A549 (cell line): ENCODE measurements around the gene ADISSP. TPM values are rescaled to one million over a fixed set of nuclear protein-coding genes. Genes with fewer than 3 reads are reported as not detected.
A peak's percentile ranks its signal among the peaks of the same experiment; 100 is the strongest.

ENCODE experiments used
- ATAC-seq, 2 experiments: fragments of 200-7000 bp in 1 of 2; fragments of >200 bp in 1 of 2; cut with Nextera tagmentation in 1 of 2; cut with Tn5 transposase in 1 of 2; 3 replicates each; pipeline versions ENCODE4 v1.8.0 to v1.9.1; 2018 to 2020; ENCODE audit warnings: mild to moderate bottlenecking in 1 of 2, moderate library complexity in 1 of 2
- CTCF ChIA-PET: fragments of 300-600 bp; sonication (Branson Sonifier 250); formaldehyde crosslinking; extraction: SDS; loops from one replicate; lab custom pipeline; 2021; ENCODE audit warnings: antibody characterized with exemption, inconsistent platforms; lab: Yijun Ruan, JAX
- POLR2A ChIA-PET: fragments of 350-600 bp; formaldehyde crosslinking; extraction: SDS; loops from one replicate; lab custom pipeline; 2021; ENCODE audit warnings: antibody characterized with exemption, inconsistent platforms; lab: Yijun Ruan, JAX
- DNase-seq, 2 experiments: peaks; one replicate each; pipeline versions ENCODE4 v3.0.0 to v3.0.0-alpha.2; 2011 to 2016; ENCODE audit warnings: low read depth in 1 of 2, low spot score in 1 of 2
- FAIRE-seq: peaks from 2 replicates; lab custom pipeline; 2011; peaks lifted over from hg19 to GRCh38; lab: Jason Lieb, UNC
- H3K27ac ChIP-seq, 2 experiments: fragments of >200 bp; sonication (Bioruptor Twin); formaldehyde crosslinking; 3 replicates each; pipeline ENCODE4 v1.5.1; 2016 to 2017
- H3K4me1 ChIP-seq: fragments of >200 bp; sonication (Bioruptor Twin); formaldehyde crosslinking; 3 replicates; pipeline ENCODE4 v1.6.1; 2016
- H3K4me2 ChIP-seq: fragments of >200 bp; sonication (Bioruptor Twin); formaldehyde crosslinking; 3 replicates; pipeline ENCODE4 v1.6.1; 2016
- H3K4me3 ChIP-seq: fragments of >200 bp; sonication (Bioruptor Twin); formaldehyde crosslinking; 3 replicates; pipeline ENCODE4 v1.5.1; 2016
- H3K9me3 ChIP-seq: fragments of >200 bp; sonication (Bioruptor Twin); formaldehyde crosslinking; 3 replicates; pipeline ENCODE4 v1.6.1; 2016
- CBX2 ChIP-seq: fragments of 200-600 bp; sonication (generic); IDR thresholded peaks from 2 replicates; pipeline ENCODE4 v1.6.1; 2016; ENCODE audit warnings: low read depth, mild to moderate bottlenecking, borderline replicate concordance
- ELK1 ChIP-seq: fragments of 150-350 bp; IDR thresholded peaks from 2 replicates; pipeline ENCODE4 v1.6.1; 2014; ENCODE audit warnings: low read depth, mild to moderate bottlenecking, low read length
- EP300 ChIP-seq, 2 experiments: fragments of >200 bp; sonication (Bioruptor Twin); formaldehyde crosslinking; IDR thresholded peaks; 2 replicates in 1 of 2; 3 replicates in 1 of 2; pipeline ENCODE4 v1.6.1; 2016 to 2017
- FOXS1 ChIP-seq: fragments of 250-450 bp; sonication (Bioruptor Pico); IDR thresholded peaks from 2 replicates; pipeline ENCODE4 v1.5.0; 2020; ENCODE audit warnings: mild to moderate bottlenecking, moderate library complexity
- HDAC2 ChIP-seq: fragments of 200-600 bp; sonication (generic); IDR thresholded peaks from 2 replicates; pipeline ENCODE4 v1.6.1; 2016
- HOXB13 ChIP-seq: fragments of 250-450 bp; sonication (Bioruptor Pico); IDR thresholded peaks from 2 replicates; pipeline ENCODE4 v1.5.0; 2020; ENCODE audit warnings: low read depth, mild to moderate bottlenecking, moderate library complexity
- JUN ChIP-seq, 2 experiments: fragments of >200 bp; sonication (Bioruptor Twin); formaldehyde crosslinking; IDR thresholded peaks; 2 replicates in 1 of 2; 3 replicates in 1 of 2; pipeline ENCODE4 v1.6.1; 2016 to 2017
- JUNB ChIP-seq: fragments of >200 bp; sonication (Bioruptor Twin); formaldehyde crosslinking; IDR thresholded peaks from 2 replicates; pipeline ENCODE4 v1.6.1; 2016
- MAX ChIP-seq: IDR thresholded peaks from 2 replicates; pipeline ENCODE4 v1.6.1; 2012
- PBX3 ChIP-seq: IDR thresholded peaks from 2 replicates; pipeline ENCODE4 v1.6.1; 2012
- PHF8 ChIP-seq: fragments of 200-600 bp; sonication (generic); IDR thresholded peaks from 2 replicates; pipeline ENCODE4 v1.6.1; 2016; ENCODE audit warnings: low read depth, mild to moderate bottlenecking, antibody characterized with exemption, moderate library complexity, borderline replicate concordance
- POLR2A ChIP-seq: IDR thresholded peaks from 2 replicates; pipeline ENCODE4 v1.6.1; 2012; ENCODE audit warnings: mild to moderate bottlenecking, low read length
- REST ChIP-seq: fragments of 200-600 bp; sonication (generic); IDR thresholded peaks from 2 replicates; pipeline ENCODE4 v1.6.1; 2016; ENCODE audit warnings: antibody characterized with exemption, mild to moderate bottlenecking, moderate library complexity
- RFX5 ChIP-seq: fragments of 450-650 bp; IDR thresholded peaks from 2 replicates; pipeline ENCODE4 v1.7.1; 2014; ENCODE audit warnings: antibody characterized with exemption, mild to moderate bottlenecking, moderate library complexity
- SMC3 ChIP-seq: fragments of >200 bp; sonication (Bioruptor Twin); formaldehyde crosslinking; IDR thresholded peaks from 3 replicates; pipeline ENCODE4 v1.6.1; 2018; ENCODE audit warnings: inconsistent platforms
- TFCP2L1 ChIP-seq: fragments of 250-450 bp; sonication (Bioruptor Pico); IDR thresholded peaks from 2 replicates; pipeline ENCODE4 v1.5.0; 2021; ENCODE audit warnings: mild to moderate bottlenecking
- WGBS: methylation state at CpG from one replicate; pipeline ENCODE4 v1.1.6; 2017; ENCODE audit errors: missing lambda C conversion rate; 5-methylcytosine and 5-hydroxymethylcytosine counted together
- polyA plus RNA-seq, 4 experiments: library from polyadenylated mRNA; depleted of rRNA in 3 of 4; stranded (reverse); fragments of >200 nt; fragmentation: RNase III in 1 of 4; extraction: RNeasy Plus Mini Kit Qiagen cat#74134 plus additional on column Dnase treatment in 1 of 4; gene quantifications; 2 replicates in 3 of 4; 3 replicates in 1 of 4; pipeline ENCODE4 v1.2.3, GENCODE V29; 2011 to 2017

Gene ADISSP
- polyA plus RNA-seq, 2 of the 4 experiments (the other 2 are of a cell fraction) = 43.9 to 104 TPM

GRCh38 chr20:3777716-3778629 is 10.4 kb upstream of the ADISSP start:
- TF ChIP-seq HOXB13 (CRISPR knock-in tag) (no peak), ELK1 (no peak), JUN (IDR thresholded peaks at IDR 0.05) (0 out of 5 replicates have a peak, but pooled peaks of 1 of the 2 experiments have one; percentile 53), MAX (peak; percentile 46; the same call in 1 of the 2 replicates), POLR2A (peak; percentile 48), TFCP2L1 (CRISPR knock-in tag) (0 out of 2 replicates have a peak, but pooled peaks have one; percentile 25), FOXS1 (CRISPR knock-in tag) (no peak)
- 29% methylated on average over 47 of the region's 70 CpGs for WGBS
- Histone ChIP-seq H3K27ac (peak overlapping the region; percentile 71 to 83), H3K4me1 (peaks cover 5% of the 10 kb centered on the region), H3K9me3 (no peaks in the 10 kb centered on the region), H3K4me2 (peak overlapping the region; percentile 83), H3K4me3 (peak overlapping the region; percentile 45)
- POLR2A ChIA-PET = interaction anchor here (0.7 to 2.4 kb wide), 6 partner anchors 9 to 101 kb away, joined by 3 to 27 read pairs (median 4); partner anchors contain the start of genes ADISSP, AP5S1 and CENPB
- CTCF ChIA-PET = interaction anchor here (0.6 to 56.5 kb wide), 10 partner anchors 9 to 106 kb away, joined by 3 to 1634 read pairs (median 6); partner anchors contain the start of genes ADISSP, CENPB and HSPA12B
- FAIRE-seq = no peak
- peak; percentile 78 to 82 for ATAC-seq
- peak; percentile 66 to 95 for DNase-seq

- ChIA-PET CTCF (interaction anchor here (0.8 to 56.5 kb wide), 6 partner anchors 9 to 99 kb away, joined by 3 to 1634 read pairs (median 16); partner anchors contain the start of genes ADISSP, CENPB and HSPA12B), POLR2A (interaction anchor here (0.9 to 2.4 kb wide), 4 partner anchors 9 to 101 kb away, joined by 3 to 27 read pairs (median 7); partner anchors contain the start of genes ADISSP, AP5S1 and CENPB)
- H3K4me2 ChIP-seq = peak overlapping the region; percentile 83
- 56% methylated on average over 15 of the region's 16 CpGs for WGBS
- peak overlapping the region; percentile 45 for H3K4me3 ChIP-seq
- H3K4me1 ChIP-seq = peaks cover 5% of the 10 kb centered on the region
- ATAC-seq (0 out of 6 replicates have a peak, but pooled peaks of 1 of the 2 experiments have one; percentile 1), FAIRE-seq (no peak), DNase-seq (no peak)
- no peaks in the 10 kb centered on the region for H3K9me3 ChIP-seq
- peak overlapping the region; percentile 71 to 83 for H3K27ac ChIP-seq
- TF ChIP-seq JUNB = no peak
- no peak for TF ChIP-seq REST
- no peak for TF ChIP-seq RFX5
- TF ChIP-seq TFCP2L1 (CRISPR knock-in tag) = no peak
- no peak for TF ChIP-seq HDAC2
- no peak for TF ChIP-seq SMC3
- no peak for TF ChIP-seq CBX2
- TF ChIP-seq PHF8 = no peak
- no peak for TF ChIP-seq PBX3
- TF ChIP-seq EP300 (IDR thresholded peaks at IDR 0.05) = no peak
These were observed 9.8 kb upstream of the ADISSP start for GRCh38 chr20:3777381-3777715.
